GM12872 (cell line): ENCODE data around the gene DNAH11.

Source experiments
- TF ChIP-seq, protein P1 (sequence below): IDR thresholded peaks from 3 replicates; pipeline ENCODE4 v1.5.1; 2011; ENCODE audit warnings: low read depth, mild to moderate bottlenecking, low read length, moderate library complexity; ENCODE audit not compliant: insufficient read depth

DNAH11 gene

DNA sequence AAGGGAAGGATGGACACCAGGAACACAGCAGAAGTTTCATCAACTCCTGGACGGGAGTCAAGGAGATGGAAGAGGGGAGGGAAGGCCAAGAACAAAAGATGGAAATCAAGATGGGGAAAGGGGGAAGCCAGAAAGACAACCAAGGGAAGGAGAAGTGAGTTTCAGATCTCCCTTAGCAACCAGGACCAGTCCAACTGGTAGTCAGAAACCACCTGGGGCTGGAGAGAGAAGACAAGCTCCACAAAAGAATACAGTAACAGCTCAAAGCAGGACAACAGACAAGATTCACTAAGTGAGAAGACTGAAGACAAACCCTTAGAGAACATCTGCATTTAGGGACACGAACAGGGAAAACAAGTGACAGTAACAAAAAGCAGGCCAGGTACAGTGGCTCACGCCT, 372.3 kb downstream of the DNAH11 start:
- TF ChIP-seq, protein P1, sequence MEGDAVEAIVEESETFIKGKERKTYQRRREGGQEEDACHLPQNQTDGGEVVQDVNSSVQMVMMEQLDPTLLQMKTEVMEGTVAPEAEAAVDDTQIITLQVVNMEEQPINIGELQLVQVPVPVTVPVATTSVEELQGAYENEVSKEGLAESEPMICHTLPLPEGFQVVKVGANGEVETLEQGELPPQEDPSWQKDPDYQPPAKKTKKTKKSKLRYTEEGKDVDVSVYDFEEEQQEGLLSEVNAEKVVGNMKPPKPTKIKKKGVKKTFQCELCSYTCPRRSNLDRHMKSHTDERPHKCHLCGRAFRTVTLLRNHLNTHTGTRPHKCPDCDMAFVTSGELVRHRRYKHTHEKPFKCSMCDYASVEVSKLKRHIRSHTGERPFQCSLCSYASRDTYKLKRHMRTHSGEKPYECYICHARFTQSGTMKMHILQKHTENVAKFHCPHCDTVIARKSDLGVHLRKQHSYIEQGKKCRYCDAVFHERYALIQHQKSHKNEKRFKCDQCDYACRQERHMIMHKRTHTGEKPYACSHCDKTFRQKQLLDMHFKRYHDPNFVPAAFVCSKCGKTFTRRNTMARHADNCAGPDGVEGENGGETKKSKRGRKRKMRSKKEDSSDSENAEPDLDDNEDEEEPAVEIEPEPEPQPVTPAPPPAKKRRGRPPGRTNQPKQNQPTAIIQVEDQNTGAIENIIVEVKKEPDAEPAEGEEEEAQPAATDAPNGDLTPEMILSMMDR = no peak

DNA sequence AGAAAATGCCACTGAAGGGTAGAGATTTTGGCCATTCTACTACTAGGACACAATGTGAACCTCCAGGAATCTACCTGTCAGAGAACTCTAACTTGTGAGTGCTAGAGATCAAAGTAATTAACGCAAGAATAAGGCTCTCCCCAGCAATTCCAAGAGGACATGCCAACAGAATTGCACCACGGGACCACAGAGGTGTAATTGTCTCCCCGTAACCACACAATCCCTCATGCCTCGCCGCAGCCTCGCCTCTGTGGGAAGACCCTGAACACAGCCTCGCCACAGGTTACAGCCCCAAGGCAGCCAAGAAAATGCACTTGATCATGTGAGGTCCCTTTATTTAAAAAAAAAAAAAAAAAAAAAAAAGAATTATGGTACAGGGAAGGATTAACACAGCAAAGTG, 373.3 kb downstream of the DNAH11 start:
- TF ChIP-seq, protein P1 = no peak

DNA sequence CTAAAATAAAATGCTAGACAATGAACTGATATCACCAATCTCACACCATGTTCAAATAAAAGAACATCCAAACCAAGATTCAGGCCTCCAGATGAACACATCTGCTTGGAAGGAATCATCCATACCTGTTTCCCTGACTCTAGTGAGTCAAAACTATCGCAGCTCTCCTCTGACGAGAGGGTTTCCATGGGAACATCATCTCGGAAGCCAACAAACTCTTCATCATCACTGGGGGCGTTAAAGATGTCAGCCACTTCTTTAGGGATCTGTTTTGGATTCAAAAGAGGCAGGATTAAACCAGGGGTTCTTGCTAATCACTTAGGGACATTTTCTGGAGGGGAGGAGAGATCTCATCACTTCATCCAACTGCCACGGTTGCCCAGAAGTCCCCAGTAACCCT, 373.8 kb downstream of the DNAH11 start:
- TF ChIP-seq, protein P1 = no peak

DNA sequence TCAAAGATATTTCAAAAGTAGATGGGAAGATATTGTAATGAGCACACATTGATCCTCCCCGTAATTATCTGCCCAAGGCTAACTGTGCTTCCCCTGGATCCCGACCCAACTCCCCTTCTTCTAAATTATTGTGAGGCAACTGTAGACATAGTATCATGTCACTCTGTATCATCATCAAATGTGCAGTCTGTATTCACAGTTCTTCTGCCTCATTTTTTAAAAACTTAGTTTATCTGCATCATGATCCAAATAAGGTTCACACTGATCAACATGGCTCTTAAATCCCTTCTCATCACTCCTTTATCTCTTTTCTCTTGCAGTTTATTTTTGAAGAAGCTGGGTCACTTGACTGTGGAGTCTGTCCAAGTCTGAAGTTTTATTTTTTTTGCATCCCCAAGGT, 375.4 kb downstream of the DNAH11 start:
- TF ChIP-seq, protein P1 = no peak

DNA sequence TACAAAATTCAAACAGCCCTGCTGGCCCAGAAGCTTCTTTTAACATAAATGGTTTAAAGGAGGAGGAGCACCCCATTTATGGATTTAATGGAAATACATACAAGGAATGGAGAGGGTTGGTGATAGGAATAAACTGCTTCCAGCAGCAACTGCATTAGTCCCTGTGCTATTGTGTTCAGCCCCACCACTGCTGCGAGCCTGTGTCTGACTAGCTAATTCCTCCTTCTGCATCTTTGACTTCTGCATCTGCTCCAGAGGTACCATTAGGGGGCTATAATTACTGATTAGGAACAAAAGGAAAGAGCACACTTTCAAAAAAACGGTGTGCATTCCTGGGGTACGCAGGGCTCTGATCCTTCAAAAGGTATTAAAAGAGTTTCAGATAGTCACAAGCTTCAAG, 378.1 kb downstream of the DNAH11 start:
- TF ChIP-seq, protein P1 = no peak

DNA sequence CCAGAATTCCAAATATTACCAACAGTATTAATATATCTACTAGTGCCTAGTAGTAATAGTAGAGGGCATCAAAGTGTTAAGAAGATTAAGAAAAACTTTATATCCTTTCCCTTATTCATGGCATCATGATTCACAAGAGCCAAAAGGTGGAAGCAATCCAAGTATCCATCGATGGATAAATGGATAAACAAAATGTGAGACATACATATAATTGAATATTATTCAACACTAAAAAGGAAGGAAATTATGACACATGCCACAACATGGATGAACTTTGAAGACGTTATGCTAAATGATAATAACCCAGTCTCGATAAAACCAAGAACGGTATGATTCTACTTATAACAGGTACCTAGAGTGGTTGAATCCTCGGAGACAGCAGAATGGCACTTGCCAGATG, 379.8 kb downstream of the DNAH11 start:
- TF ChIP-seq, protein P1 = no peak

DNA sequence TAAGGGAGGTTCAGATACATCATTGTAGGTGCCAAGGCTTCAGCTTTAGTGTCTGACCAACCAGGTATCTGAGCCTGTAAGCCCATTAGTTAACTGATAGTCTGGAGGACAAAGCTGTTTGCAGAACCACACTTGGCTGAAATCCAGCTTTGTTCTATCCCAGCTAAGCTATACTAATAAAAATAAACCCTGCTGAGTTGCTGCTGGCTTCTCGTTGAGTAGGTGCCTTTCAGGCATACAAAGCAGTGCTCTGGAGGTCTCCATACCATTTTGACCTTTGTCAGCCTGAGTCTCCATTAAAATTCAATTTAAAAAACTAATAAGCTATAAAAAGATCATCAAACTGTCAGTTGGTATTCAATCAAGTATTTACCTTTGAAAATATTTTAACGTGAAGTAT, 380.8 kb downstream of the DNAH11 start:
- TF ChIP-seq, protein P1 = no peak

DNA sequence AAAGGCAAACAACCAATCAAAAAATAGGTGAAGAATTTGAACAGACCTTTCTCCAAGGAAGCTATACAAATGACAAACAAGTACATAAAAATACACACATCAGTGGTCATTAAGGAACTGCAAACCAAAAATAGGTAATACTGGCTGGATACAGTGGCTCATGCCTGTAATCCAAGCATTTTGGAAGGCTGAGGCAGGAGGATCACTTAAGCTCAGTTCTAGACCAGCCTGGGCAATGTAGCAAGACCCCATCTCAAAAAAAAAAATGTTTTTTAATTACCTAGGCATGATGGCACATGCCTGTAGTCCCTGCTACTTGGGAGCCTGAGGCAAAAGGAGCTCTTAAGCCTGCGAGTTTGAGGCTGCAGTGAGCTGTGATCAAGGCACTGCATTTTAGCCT, 383.6 kb downstream of the DNAH11 start:
- TF ChIP-seq, protein P1 = no peak
